Ascending aorta (tissue), 2 donors: ENCODE measurements around the gene MUTYH. TPM values are rescaled to one million over a fixed set of nuclear protein-coding genes. Genes with fewer than 3 reads are reported as not detected.
A peak's percentile ranks its signal among the peaks of the same experiment; 100 is the strongest.
"Not testable (repeated sequence)": the region's sequence is repeated elsewhere in the genome, so short reads cannot be mapped to it uniquely, and the experiment has no call there.

Source experiments
- DNase-seq, 2 donors: peaks; one replicate each; pipeline ENCODE4 v3.0.0-alpha.2; 2019; ENCODE audit warnings: low spot score in 2 of 2
- H3K27ac ChIP-seq, 2 donors: fragments of 200-600 bp; sonication (generic); one replicate each; pipeline ENCODE4 v1.5.1; 2016 to 2017; ENCODE audit warnings: mild to moderate bottlenecking in 1 of 2
- H3K27me3 ChIP-seq: fragments of 200-600 bp; sonication (generic); one replicate; pipeline ENCODE4 v1.5.1; 2017
- H3K36me3 ChIP-seq, 2 donors: fragments of 200-600 bp; sonication (generic); one replicate each; pipeline ENCODE4 v1.5.1; 2016
- H3K4me1 ChIP-seq, 2 donors: fragments of 200-600 bp; sonication (generic); one replicate each; pipeline ENCODE4 v1.5.1; 2016 to 2017; ENCODE audit warnings: mild to moderate bottlenecking in 1 of 2
- H3K4me3 ChIP-seq, 2 donors: fragments of 200-600 bp; sonication (generic); one replicate each; pipeline ENCODE4 v1.5.1; 2016 to 2017; ENCODE audit warnings: mild to moderate bottlenecking in 1 of 2
- H3K9me3 ChIP-seq, 2 donors: fragments of 200-600 bp; sonication (generic); one replicate each; pipeline ENCODE4 v1.5.1; 2016
- intact Hi-C: fragments of 100-400 bp; cut with DNase I; formaldehyde crosslinking; loops from one replicate; pipeline ENCODE4 v1.15.1; 2023
- total RNA-seq: library from RNA; depleted of rRNA; stranded (reverse); fragments of >200 nt; gene quantifications from one replicate; pipeline ENCODE4 v1.1.0, GENCODE V29; 2016
- TF ChIP-seq, protein P1 (sequence below), 3 experiments: fragments of 200-600 bp in 2 of 3; fragments of 450-650 bp in 1 of 3; sonication (generic) in 2 of 3; IDR thresholded peaks; one replicate each; pipeline ENCODE4 v1.5.1; 2016 to 2019; ENCODE audit warnings: antibody characterized with exemption in 3 of 3, mild to moderate bottlenecking in 1 of 3, moderate library complexity in 1 of 3

Gene MUTYH
- 1.8 TPM for total RNA-seq

GRCh38 chr1:45339789-45340558 is at the start of gene MUTYH, which contains the start of gene TOE1:
Gene MUTYH (minus strand): TSS chr1:45340440. CDS start chr1:45334505, 5,935 bp downstream.
Gene TOE1 (plus strand): TSS chr1:45340170. CDS start chr1:45340253, 83 bp downstream.
- Histone ChIP-seq H3K27me3 (no peaks in the 10 kb centered on the region), H3K4me1 (peaks cover 11 to 19% of the 10 kb centered on the region in 2 donors), H3K4me3 (peak within 1 kb of the TSS; percentile 84 to 87), H3K9me3 (no peaks in the 10 kb centered on the region), H3K36me3 (peaks cover 31 to 33% of the 10 kb centered on the region in 2 donors), H3K27ac (peak within 1 kb of the TSS; percentile 98)
- TF ChIP-seq, protein P1, sequence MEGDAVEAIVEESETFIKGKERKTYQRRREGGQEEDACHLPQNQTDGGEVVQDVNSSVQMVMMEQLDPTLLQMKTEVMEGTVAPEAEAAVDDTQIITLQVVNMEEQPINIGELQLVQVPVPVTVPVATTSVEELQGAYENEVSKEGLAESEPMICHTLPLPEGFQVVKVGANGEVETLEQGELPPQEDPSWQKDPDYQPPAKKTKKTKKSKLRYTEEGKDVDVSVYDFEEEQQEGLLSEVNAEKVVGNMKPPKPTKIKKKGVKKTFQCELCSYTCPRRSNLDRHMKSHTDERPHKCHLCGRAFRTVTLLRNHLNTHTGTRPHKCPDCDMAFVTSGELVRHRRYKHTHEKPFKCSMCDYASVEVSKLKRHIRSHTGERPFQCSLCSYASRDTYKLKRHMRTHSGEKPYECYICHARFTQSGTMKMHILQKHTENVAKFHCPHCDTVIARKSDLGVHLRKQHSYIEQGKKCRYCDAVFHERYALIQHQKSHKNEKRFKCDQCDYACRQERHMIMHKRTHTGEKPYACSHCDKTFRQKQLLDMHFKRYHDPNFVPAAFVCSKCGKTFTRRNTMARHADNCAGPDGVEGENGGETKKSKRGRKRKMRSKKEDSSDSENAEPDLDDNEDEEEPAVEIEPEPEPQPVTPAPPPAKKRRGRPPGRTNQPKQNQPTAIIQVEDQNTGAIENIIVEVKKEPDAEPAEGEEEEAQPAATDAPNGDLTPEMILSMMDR (IDR thresholded peaks at IDR 0.05) = peak in 1 of 3 experiments; percentile 9
- intact Hi-C loops = loop anchor here (1.0 to 5.0 kb wide), 4 partner anchors 37 to 347 kb away; partner anchors contain the start of genes GPBP1L1, TESK2, TMEM69 and UROD
- peak; percentile 64 to 95 for DNase-seq

DNA sequence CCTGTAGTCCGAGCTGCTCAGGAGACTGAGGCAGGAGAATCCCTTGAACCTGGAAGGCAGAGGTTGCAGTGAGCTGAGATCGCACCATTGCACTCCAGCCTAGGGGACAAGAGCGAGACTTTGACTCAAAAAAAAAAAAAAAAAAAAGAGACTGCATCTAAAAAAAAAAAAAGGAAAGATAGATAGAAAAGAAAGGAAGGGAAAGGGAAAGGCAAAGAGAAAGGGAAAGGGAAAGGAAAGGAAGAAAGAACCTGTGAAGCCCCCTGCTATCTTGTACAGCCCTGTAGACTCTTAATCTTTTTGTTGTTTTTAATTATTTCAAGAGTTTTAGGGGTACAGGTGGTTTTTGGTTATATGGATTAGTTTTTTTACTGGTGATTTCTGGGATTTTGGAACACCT is 46.0 kb upstream of the MUTYH start:
- DNase-seq = no peak
- Histone ChIP-seq H3K27me3 (no peaks in the 10 kb centered on the region), H3K4me3 (no peak overlapping the region), H3K36me3 (peaks cover 2 to 3% of the 10 kb centered on the region in 2 donors), H3K9me3 (no peaks in the 10 kb centered on the region), H3K4me1 (no peaks in the 10 kb centered on the region), H3K27ac (no peak overlapping the region)
- intact Hi-C loops = no loop called here
- TF ChIP-seq, protein P1 (IDR thresholded peaks at IDR 0.05) = no peak

DNA sequence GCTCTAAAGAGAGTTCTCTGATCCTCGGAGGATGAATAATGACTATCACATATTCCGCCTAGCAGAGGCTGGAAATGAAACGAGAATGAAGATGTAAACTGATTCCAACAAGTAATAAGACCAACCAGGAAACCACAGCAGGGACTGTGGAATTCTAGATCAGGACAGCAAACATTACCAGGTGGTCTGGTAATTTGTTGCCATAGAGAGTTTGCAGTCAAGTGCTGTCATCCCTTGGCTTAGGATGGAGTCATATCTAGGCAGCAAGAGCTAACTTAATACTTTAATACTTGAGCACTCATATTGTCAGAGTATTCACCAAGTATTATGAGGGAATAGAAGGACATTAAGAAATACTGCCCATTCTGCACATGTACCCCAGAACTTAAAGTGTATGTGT is 45.1 kb upstream of the MUTYH start:
- H3K27me3 ChIP-seq = no peaks in the 10 kb centered on the region
- H3K27ac ChIP-seq = no peak overlapping the region
- intact Hi-C loops = no loop called here
- TF ChIP-seq, protein P1 (IDR thresholded peaks at IDR 0.05) = no peak
- H3K4me3 ChIP-seq = no peak overlapping the region
- no peak for DNase-seq
- H3K36me3 ChIP-seq = peaks cover 2 to 3% of the 10 kb centered on the region in 2 donors
- no peaks in the 10 kb centered on the region for H3K4me1 ChIP-seq
- no peaks in the 10 kb centered on the region for H3K9me3 ChIP-seq

- H3K36me3 ChIP-seq, intact Hi-C loops, H3K27me3 ChIP-seq, H3K9me3 ChIP-seq, H3K4me3 ChIP-seq, H3K27ac ChIP-seq, DNase-seq, H3K4me1 ChIP-seq: not testable (repeated sequence)
Measured at GRCh38 chr1:45384213-45384612, 44.0 kb upstream of the MUTYH start.

- Histone ChIP-seq H3K9me3 (no peaks in the 10 kb centered on the region), H3K27me3 (no peaks in the 10 kb centered on the region), H3K4me1 (no peaks in the 10 kb centered on the region), H3K4me3 (no peak overlapping the region), H3K36me3 (peaks cover 2 to 3% of the 10 kb centered on the region in 2 donors), H3K27ac (no peak overlapping the region)
- intact Hi-C loops = no loop called here
- TF ChIP-seq, protein P1 (IDR thresholded peaks at IDR 0.05) = no peak
- DNase-seq = no peak
Measured at GRCh38 chr1:45383191-45383590, 43.0 kb upstream of the MUTYH start.

- DNase-seq = no peak
- no peak overlapping the region for H3K4me3 ChIP-seq
- intact Hi-C loops = no loop called here
- H3K27ac ChIP-seq = no peak overlapping the region
- H3K36me3 ChIP-seq = peaks cover 2 to 3% of the 10 kb centered on the region in 2 donors
- H3K27me3 ChIP-seq = no peaks in the 10 kb centered on the region
- no peaks in the 10 kb centered on the region for H3K9me3 ChIP-seq
- TF ChIP-seq, protein P1 (IDR thresholded peaks at IDR 0.05) = no peak
- H3K4me1 ChIP-seq = peaks cover 0 to 3% of the 10 kb centered on the region in 2 donors
Measured at GRCh38 chr1:45381243-45381642, 41.0 kb upstream of the MUTYH start.
